ENCODE measurements around the gene ZNF23.

GRCh38 chr16:71479420-71479819 is 17.4 kb upstream of the ZNF23 start:
- no peak for TF ChIP-seq CTCF (IDR thresholded peaks at IDR 0.05)
- TF ChIP-seq POLR2AphosphoS5 (IDR thresholded peaks at IDR 0.05): no peak
- TF ChIP-seq POLR2A (IDR thresholded peaks at IDR 0.05): no peak

Measured in prostate gland (tissue), 2 donors.